Mesenchymal stem cell (in vitro differentiated cells and primary cell): ENCODE data around the gene NRBF2.

Experiments used
- DNase-seq: peaks from one replicate; pipeline ENCODE4 v3.0.0-alpha.2; 2013
- H2AFZ ChIP-seq: one replicate; pipeline ENCODE4 v1.6.1; 2013; ENCODE audit warnings: low read depth, mild to moderate bottlenecking, control low read depth, inconsistent platforms, low read length, moderate library complexity
- H2AK5ac ChIP-seq: 2 replicates; pipeline ENCODE4 v1.6.1; 2013; ENCODE audit warnings: low read length, moderate library complexity, mild to moderate bottlenecking, inconsistent platforms; ENCODE audit not compliant: severe bottlenecking
- H2BK120ac ChIP-seq: one replicate; pipeline ENCODE4 v1.6.1; 2013; ENCODE audit warnings: low read depth, mild to moderate bottlenecking, inconsistent platforms, low read length, moderate library complexity
- H2BK12ac ChIP-seq, 2 experiments: one replicate each; pipeline ENCODE4 v1.6.1; 2013; ENCODE audit warnings: inconsistent platforms in 2 of 2, low read length in 2 of 2, mild to moderate bottlenecking in 2 of 2, moderate library complexity in 2 of 2, control low read depth in 1 of 2
- H2BK15ac ChIP-seq: one replicate; pipeline ENCODE4 v1.6.1; 2013; ENCODE audit warnings: mild to moderate bottlenecking, low read depth, inconsistent platforms; ENCODE audit not compliant: poor library complexity, severe bottlenecking
- H2BK5ac ChIP-seq: 2 replicates; pipeline ENCODE4 v1.6.1; 2013; ENCODE audit warnings: low read depth, mild to moderate bottlenecking, low read length, control low read depth, inconsistent platforms; ENCODE audit not compliant: poor library complexity, severe bottlenecking
- H3K14ac ChIP-seq, 2 experiments: one replicate each; pipeline ENCODE4 v1.6.1; 2013; ENCODE audit warnings: inconsistent platforms in 2 of 2, low read length in 2 of 2, control low read depth in 1 of 2, mild to moderate bottlenecking in 1 of 2, moderate library complexity in 1 of 2
- H3K18ac ChIP-seq, 2 experiments: one replicate each; pipeline ENCODE4 v1.6.1; 2013; ENCODE audit warnings: inconsistent platforms in 2 of 2, low read length in 2 of 2, control low read depth in 1 of 2, low read depth in 1 of 2, mild to moderate bottlenecking in 1 of 2
- H3K23ac ChIP-seq, 2 experiments: one replicate each; pipeline ENCODE4 v1.6.1; 2013; ENCODE audit warnings: inconsistent platforms in 2 of 2, low read length in 2 of 2, mild to moderate bottlenecking in 2 of 2, moderate library complexity in 2 of 2, control low read depth in 1 of 2
- H3K27ac ChIP-seq: 2 replicates; pipeline ENCODE4 v1.5.1; 2013; ENCODE audit warnings: mild to moderate bottlenecking, moderate library complexity, low read length, control low read depth, inconsistent platforms; ENCODE audit not compliant: poor library complexity, severe bottlenecking
- H3K27me3 ChIP-seq, 2 experiments: 2 replicates each; pipeline versions ENCODE4 v1.6.1 to v1.7.0; 2013; ENCODE audit warnings: low read length in 2 of 2, mild to moderate bottlenecking in 2 of 2, moderate library complexity in 2 of 2, control low read depth in 1 of 2, inconsistent platforms in 1 of 2; ENCODE audit not compliant: control insufficient read depth in 1 of 2, insufficient read depth in 1 of 2
- H3K36me3 ChIP-seq, 2 experiments: 2 replicates each; pipeline versions ENCODE4 v1.6.1 to v1.7.0; 2013; ENCODE audit warnings: low read length in 2 of 2, control low read depth in 1 of 2, inconsistent platforms in 1 of 2, low read depth in 1 of 2, mild to moderate bottlenecking in 1 of 2; ENCODE audit not compliant: insufficient read depth in 2 of 2, control insufficient read depth in 1 of 2
- H3K4ac ChIP-seq, 2 experiments: one replicate each; pipeline ENCODE4 v1.6.1; 2013; ENCODE audit warnings: inconsistent platforms in 2 of 2, low read length in 2 of 2, mild to moderate bottlenecking in 2 of 2, moderate library complexity in 2 of 2, control low read depth in 1 of 2, low read depth in 1 of 2
- H3K4me1 ChIP-seq: 2 replicates; pipeline ENCODE4 v1.6.1; 2013; ENCODE audit warnings: low read depth, low read length, control low read depth; ENCODE audit not compliant: control insufficient read depth, insufficient read depth
- H3K4me2 ChIP-seq: 2 replicates; pipeline ENCODE4 v1.6.1; 2013; ENCODE audit warnings: low read length, mild to moderate bottlenecking, inconsistent platforms; ENCODE audit not compliant: poor library complexity, severe bottlenecking
- H3K4me3 ChIP-seq, 2 experiments: 2 replicates each; pipeline versions ENCODE4 v1.5.1 to v1.7.0; 2013; ENCODE audit warnings: low read length in 2 of 2, mild to moderate bottlenecking in 2 of 2, control low read depth in 1 of 2, low read depth in 1 of 2; ENCODE audit not compliant: insufficient read depth in 1 of 2
- H3K79me1 ChIP-seq: replicated peaks from 2 replicates; pipeline ENCODE4 v1.6.1; 2013; ENCODE audit warnings: mild to moderate bottlenecking, control low read depth, low read length, inconsistent platforms; ENCODE audit not compliant: poor library complexity, severe bottlenecking
- H3K9ac ChIP-seq: 2 replicates; pipeline ENCODE4 v1.7.0; 2013; ENCODE audit warnings: mild to moderate bottlenecking, low read length, moderate library complexity
- H3K9me3 ChIP-seq: 2 replicates; pipeline ENCODE4 v1.7.0; 2013; ENCODE audit warnings: mild to moderate bottlenecking, low read length; ENCODE audit not compliant: control insufficient read depth
- H4K8ac ChIP-seq: one replicate; pipeline ENCODE4 v1.6.1; 2013; ENCODE audit warnings: inconsistent platforms, mild to moderate bottlenecking, low read length, moderate library complexity
- H4K91ac ChIP-seq: one replicate; pipeline ENCODE4 v1.6.1; 2013; ENCODE audit warnings: mild to moderate bottlenecking, low read length, inconsistent platforms
- WGBS: methylation state at CpG from one replicate; pipeline ENCODE4 v1.1.7; 2013; ENCODE audit warnings: mixed read lengths; 5-methylcytosine and 5-hydroxymethylcytosine counted together

Gene NRBF2

GRCh38 chr10:63173468-63174232 is 40.5 kb downstream of the NRBF2 start:
- WGBS = no CpG with 5 or more reads among the region's 1 CpG
- no peak for DNase-seq

DNA sequence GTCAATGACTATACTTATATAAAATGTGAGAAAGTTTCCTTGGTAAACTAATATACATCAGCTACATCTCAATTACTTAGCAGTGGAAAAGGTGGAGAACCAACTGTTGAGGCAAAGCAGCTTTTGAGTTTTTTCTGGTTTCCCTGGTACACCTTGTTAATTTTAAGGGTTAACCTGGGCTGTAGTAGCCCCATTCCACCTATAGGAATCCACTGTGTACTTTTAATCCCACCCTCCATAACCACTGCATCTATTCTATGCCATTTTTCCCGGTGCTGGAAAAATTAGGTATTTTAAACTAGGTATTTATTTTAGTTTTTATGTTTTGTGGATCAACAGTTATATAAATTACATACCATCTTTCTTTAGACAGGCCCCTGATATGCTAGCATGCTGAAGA is 42.4 kb downstream of the NRBF2 start:
- no peak overlapping the region for H3K4me2 ChIP-seq
- H3K14ac ChIP-seq = no peak overlapping the region
- H3K9me3 ChIP-seq = no peaks in the 10 kb centered on the region
- H3K27me3 ChIP-seq = no peaks in the 10 kb centered on the region
- no peak for DNase-seq
- H4K91ac ChIP-seq = no peak overlapping the region
- H2AFZ ChIP-seq = no peak overlapping the region
- no peak overlapping the region for H2BK15ac ChIP-seq
- no peak overlapping the region for H3K23ac ChIP-seq
- H3K36me3 ChIP-seq = peaks cover 20 to 98% of the 10 kb centered on the region in 2 experiments
- no peak overlapping the region for H3K4ac ChIP-seq
- no peak overlapping the region for H2BK12ac ChIP-seq
- H3K79me1 ChIP-seq = peaks cover 22% of the 10 kb centered on the region
- no peak overlapping the region for H2AK5ac ChIP-seq
- H3K9ac ChIP-seq = no peak overlapping the region
- no CpG with 5 or more reads among the region's 1 CpG for WGBS
- no peak overlapping the region for H3K27ac ChIP-seq
- H2BK120ac ChIP-seq = no peak overlapping the region
- H2BK5ac ChIP-seq = no peak overlapping the region
- H3K18ac ChIP-seq = no peak overlapping the region
- no peak overlapping the region for H4K8ac ChIP-seq
- H3K4me1 ChIP-seq = no peaks in the 10 kb centered on the region
- no peak overlapping the region for H3K4me3 ChIP-seq

More at GRCh38 chr10:63173468-63174232, 40.5 kb downstream of the NRBF2 start:
- Histone ChIP-seq H3K9me3 (no peaks in the 10 kb centered on the region), H3K4me2 (no peak overlapping the region), H3K27me3 (no peaks in the 10 kb centered on the region), H3K36me3 (peaks cover 14 to 100% of the 10 kb centered on the region in 2 experiments), H3K79me1 (peaks cover 20% of the 10 kb centered on the region), H2AFZ (no peak overlapping the region), H2BK12ac (no peak overlapping the region), H2BK120ac (no peak overlapping the region), H4K8ac (no peak overlapping the region), H2AK5ac (no peak overlapping the region), H3K14ac (no peak overlapping the region), H3K9ac (no peak overlapping the region), H3K27ac (no peak overlapping the region), H3K4ac (no peak overlapping the region), H3K4me1 (no peaks in the 10 kb centered on the region), H4K91ac (no peak overlapping the region), H2BK15ac (no peak overlapping the region), H2BK5ac (peak overlapping the region; percentile 31), H3K4me3 (no peak overlapping the region), H3K18ac (no peak overlapping the region), H3K23ac (no peak overlapping the region)

DNA sequence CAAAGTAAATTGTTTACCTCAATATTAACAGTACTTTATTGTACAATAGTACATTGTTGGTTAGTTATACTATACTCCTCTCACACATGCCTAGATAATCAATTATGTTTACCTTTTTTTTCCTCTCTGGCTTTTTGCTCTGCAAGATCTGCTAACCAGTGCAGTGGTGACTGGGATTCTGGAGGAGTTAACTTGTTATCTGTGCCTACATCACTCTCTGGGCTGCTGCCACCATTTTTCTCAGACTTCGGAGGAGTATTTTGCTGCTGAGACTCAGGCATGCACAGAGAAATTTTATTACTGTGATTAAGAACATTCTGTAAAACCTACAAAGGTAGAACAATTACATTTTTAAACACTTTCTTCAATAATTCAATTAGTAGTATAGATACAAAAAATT is 59.7 kb downstream of the NRBF2 start:
- Histone ChIP-seq H2BK5ac (no peak overlapping the region), H3K27ac (no peak overlapping the region), H2AK5ac (no peak overlapping the region), H3K9ac (no peak overlapping the region), H3K4me1 (no peaks in the 10 kb centered on the region), H4K91ac (no peak overlapping the region), H2BK120ac (no peak overlapping the region), H2AFZ (no peak overlapping the region), H3K4me3 (no peak overlapping the region), H2BK12ac (no peak overlapping the region), H4K8ac (no peak overlapping the region), H2BK15ac (no peak overlapping the region), H3K27me3 (no peaks in the 10 kb centered on the region), H3K4me2 (no peak overlapping the region), H3K18ac (no peak overlapping the region), H3K23ac (no peak overlapping the region), H3K4ac (no peak overlapping the region), H3K9me3 (no peaks in the 10 kb centered on the region), H3K79me1 (peaks cover 14% of the 10 kb centered on the region), H3K14ac (no peak overlapping the region), H3K36me3 (peaks cover 22 to 85% of the 10 kb centered on the region in 2 experiments)
- WGBS = 89% methylated on average over 1 of the region's 1 CpG
- DNase-seq = no peak

DNA sequence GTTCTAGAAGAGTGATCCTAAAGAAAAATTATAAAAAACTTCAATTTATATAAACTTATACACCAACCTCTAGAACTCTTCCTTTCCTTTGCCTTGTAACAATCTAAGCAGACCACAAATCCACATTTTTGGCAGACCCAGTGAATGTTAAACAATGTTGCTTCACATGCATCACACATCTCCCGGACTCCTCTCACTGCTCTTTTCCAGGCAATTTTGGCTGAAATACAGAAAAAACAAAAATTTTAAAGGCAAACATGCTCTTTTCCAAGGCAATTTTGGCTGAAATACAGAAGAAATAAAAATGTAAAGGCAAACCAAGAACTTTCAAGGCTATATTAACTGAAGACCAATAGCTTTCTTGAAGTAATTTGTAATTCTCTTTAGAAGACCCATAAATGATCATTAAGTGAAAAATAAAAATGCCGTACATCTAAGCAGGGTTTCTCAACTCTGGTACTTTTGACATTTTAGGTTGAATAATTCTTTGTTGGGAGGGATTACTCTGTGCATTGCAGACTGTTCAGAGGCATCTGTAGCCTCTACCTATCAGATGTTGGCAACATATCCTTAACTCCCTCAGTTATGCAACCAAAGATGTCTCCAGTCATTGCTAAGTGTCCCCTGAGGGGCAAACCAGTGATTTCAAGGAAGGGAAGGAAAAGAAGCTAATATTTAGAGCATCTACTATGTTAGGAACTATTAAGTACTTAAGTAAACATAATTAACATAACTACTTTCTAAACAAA is 64.4 kb downstream of the NRBF2 start:
- Histone ChIP-seq H3K18ac (no peak overlapping the region), H3K4me3 (no peak overlapping the region), H2BK15ac (no peak overlapping the region), H3K14ac (no peak overlapping the region), H3K4me2 (no peak overlapping the region), H3K4me1 (no peaks in the 10 kb centered on the region), H3K36me3 (peaks cover 13 to 78% of the 10 kb centered on the region in 2 experiments), H3K4ac (no peak overlapping the region), H2BK12ac (no peak overlapping the region), H3K27ac (no peak overlapping the region), H3K23ac (no peak overlapping the region), H2BK120ac (no peak overlapping the region), H2AFZ (no peak overlapping the region), H3K79me1 (peaks cover 10% of the 10 kb centered on the region), H2AK5ac (no peak overlapping the region), H3K9ac (peak overlapping the region; percentile 42), H2BK5ac (no peak overlapping the region), H3K27me3 (no peaks in the 10 kb centered on the region), H4K91ac (no peak overlapping the region), H4K8ac (no peak overlapping the region), H3K9me3 (no peaks in the 10 kb centered on the region)
- WGBS = 93% methylated on average over 2 of the region's 2 CpGs
- no peak for DNase-seq
